Measurements from ENCODE around the gene IRF1.

Gene IRF1

DNA sequence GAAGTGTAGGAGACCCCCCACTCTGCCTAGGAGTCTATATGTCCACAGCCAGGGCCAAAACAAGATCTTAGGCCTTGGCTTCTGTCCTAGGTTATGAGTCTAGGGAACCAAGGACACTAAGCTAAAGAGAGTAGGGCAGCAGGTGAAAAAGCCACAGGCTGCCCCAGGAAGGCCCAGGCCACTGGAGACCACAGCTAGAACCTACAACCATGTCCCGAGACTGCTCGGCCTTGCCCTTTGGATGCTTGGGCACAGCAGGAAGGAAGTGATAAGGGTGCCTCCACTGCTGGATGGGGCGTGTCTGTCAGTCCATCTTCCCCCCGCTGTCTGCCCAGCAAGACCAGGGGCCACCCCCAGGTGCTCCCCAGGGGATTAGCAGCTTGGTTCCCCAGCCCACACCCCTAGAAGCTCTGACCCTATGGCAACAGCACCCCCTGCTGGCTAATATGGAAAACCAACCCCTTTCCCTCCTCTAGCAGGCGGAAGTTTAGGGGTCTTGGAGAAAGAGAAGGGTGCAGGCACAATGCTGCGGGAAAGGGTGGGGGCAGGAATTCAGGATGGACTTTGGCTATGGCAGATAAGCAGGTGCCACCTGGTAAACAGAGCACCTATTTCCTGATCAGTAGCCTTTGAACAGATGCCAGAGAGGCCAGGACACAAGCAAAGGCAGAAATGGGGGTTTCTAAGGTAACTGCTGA lies 10.5 kb upstream of the IRF1 start:
- DNase-seq, result peak; percentile 81

DNA sequence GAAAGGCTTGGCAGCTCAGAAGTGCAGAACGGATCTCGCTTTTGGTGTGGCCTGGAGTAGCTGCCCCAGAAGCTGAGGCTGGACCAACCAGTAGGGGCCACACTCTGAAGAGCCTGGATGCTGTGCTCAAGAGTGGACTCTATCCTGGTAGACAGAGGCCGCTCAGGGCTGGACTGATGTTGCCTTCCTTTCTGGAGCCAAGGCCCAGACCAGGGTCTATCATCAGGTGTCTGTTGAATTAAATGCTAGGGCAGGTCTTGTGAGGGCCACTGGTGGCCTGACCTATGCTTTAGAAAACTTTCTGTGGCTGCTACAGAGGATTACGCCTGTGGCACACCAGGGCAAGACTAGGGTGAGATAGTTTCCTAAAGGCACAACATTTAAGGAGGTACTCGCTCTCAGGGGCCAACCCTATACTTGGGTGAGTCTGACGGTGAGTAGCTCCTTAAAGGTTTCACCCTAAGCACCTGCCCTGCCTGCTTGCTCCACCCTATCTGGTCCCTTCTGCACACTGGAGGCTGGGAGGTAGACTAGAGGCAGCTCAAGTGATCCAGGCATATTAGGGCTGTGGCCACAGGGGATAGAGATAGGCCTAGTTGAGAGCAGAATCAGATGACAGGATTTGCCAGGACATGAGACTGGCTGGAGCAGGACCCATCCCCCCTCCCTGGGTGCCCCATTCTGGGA lies 9.8 kb upstream of the IRF1 start:
- no peak for DNase-seq

DNA sequence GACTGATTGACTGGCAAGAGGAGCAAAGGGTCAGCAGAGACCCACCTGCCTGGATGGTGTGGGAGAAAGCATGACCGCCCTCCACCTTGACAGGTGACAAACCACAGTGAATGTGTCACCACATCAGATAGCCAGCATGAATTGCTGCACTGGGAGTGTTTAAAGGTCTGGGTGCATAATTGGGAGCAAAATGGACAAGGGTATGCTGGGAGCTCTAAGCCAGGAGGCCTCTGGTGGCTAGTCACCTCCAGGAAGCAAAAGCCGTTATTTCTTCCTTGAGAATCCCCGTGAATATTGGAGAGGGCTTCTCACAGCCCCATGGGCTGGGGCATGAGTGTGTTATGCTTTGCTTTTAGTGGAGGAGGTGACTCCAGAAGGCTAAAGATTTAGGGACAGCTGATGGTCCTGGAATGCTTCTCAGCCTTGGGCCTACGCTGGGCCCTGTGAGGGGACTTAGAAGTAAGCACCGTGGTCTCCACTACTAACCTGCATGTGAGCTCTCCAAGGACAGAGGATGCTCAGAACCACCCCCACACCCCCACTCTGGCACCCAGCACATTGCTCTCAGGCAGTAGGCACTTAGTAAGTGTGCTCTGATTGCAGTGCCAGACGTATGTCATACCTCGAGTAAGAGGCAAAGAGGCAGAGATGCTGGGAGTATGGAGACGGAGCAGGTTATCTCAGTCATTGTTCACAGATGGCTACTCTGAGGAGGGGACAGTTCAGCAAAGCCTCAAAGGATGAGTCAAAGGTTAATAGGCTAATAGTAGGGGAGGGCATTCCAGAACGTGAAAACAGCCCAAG lies 9.1 kb upstream of the IRF1 start:
- DNase-seq, result no peak

DNA sequence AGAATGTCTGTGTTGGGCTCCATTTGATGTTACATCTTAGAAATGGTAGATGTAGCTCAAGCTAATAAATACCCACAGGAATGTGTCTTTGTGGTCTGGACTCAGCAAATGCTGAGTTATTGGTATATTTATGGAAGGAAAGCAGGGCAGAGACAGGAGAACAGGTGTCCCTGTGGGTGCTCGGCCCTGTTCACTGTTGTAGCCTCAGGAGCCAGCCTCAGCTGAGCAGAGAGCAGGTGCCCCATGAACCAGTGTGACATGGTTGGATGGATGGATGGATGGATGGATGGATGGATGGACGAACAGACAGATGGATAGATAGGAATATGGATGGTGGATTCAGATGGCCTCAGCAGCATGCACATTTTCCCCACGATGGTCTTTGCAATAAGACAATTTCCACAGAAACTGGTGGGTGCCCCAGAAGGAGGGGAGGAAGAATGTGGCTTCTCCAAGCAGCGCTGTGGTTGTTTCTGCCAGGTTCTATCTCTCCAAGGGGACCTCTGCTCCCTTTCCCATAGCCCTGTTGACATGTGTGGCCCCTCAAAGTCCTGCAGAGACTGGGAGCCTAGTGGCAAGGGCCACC lies 8.2 kb upstream of the IRF1 start:
- no peak for DNase-seq

DNA sequence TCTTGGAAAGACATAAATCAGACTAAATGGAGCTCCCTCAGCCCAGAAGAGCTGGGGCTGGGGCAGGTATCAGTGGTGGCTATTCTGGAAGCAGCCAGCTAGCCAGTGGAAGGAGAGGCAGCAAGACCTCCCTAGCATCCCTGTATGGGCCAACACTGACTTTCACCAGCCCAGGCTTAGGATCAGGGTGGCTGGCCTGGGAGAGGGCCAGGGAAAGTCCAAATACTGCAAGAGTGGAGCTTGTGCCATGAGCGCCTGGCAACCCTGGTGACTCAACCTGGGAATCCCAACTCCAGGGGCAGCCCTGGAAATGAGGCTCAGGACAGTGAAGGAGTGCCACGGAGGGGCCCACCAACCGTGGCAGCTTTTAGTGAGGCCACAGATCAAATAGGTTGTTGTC lies 7.6 kb upstream of the IRF1 start:
- no peak for DNase-seq

DNA sequence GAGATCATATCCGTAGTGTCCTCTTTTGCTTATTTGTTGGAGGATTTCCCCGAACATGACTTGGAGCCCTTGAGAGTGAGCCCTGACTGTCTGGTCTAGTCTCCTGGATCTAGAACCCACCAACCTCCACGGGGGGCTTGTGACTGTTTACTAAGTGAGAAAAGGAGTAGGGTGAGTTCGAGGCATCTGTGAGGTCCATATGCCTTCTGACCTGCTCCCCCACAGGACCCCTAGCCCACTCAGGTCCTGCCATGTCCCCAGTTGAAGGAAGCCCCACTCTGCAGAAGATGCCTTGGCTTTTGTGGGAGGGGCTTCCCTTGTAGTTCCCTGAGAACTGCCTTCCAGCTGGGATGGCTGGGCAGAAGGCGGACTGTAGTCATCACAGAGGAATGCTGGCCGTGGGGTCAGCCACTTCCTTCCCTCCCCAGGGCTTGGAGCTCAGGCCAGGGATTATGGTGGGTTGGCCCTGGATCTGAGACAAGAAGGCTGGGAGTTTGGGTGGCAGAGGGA lies 7.0 kb upstream of the IRF1 start:
- no peak for DNase-seq

DNA sequence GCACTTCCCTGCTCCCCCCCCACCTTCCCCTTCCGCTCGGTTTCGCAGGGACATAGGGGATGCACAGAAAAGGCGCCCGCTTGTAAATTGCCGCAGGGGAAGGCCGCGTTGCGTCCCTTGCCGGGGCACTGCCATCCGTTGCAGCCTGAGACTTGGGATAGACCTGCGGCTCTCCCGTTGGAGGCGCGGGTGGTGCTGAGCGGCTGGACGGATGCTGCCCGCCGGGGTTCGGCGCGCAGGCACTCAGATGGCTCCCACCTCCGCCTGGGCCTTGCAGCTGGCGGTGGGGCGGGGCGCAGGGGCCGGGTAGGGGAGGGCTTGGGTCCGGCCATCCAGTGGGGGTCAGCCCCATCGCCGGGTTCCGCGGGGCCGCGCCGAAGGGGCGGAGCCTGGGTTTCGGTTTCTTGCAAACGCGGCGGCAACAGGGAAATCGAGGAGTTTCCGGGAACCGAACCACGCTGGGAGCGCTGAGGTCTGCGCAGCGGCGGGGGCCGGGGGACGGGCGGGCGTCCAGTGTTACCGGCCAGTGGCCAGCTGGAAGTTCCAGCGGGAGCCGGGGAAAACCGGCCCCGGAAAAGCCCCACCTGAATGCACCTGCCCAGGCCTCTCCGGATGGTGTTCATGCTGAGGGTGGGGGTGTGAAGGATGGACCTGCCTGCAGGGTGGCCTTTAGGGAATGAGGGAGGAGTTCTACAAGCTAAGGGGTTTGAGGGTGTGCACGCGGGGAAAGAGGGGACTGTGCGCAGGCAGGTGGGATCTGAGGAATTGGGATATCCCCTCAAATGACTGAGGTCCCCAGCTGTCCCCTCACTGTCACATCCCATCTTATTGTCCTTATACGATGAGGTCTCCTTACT lies 6.3 kb upstream of the IRF1 start:
- DNase-seq, result peak; percentile 81

DNA sequence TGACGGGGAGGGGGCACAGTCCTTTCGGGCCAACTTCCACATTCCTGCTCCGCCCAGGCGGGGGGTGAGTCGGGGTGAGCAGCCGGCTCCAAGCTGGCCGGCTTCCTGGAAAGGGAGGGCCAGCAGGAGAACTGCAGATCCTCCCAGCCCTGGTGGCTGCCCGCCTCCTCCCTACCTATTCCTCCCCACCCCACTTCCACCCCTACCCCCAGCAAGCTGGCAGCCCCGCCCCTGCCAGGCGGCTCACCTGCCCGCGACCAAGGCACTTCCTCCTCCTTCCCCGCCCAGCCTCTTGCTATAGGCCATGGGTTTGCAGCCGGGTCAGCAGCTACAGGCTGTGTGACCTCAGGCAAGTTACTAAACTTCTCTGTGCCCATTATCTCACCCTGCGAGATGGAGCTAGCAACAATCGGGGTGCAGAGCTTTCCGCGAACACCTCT lies 5.6 kb upstream of the IRF1 start:
- DNase-seq, result peak; percentile 94

DNA sequence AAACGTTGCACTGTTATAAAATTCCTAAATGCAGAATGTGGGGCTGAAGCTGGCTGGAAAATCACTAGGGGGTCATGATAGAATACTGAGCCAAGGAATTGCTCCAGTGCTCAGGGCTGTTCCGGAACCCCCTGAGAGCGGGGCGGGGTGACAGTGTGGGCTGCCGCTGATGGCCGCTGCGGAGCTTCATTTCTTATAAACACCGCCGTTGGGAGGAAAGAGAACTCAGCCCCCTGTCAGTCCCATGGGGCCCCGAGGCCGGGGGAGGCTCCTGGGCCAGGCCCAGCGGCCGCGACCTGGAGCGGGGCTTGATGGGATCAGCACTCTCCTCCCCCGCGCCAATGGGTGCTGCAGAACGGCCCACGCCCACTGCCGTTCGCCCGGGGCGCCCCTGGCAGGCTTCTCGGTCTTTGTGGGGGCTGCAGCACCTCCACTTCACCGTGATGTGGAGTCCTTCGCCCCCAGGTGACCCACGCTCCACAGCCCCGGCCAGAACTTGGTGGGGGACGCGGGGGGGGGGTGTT lies 5.2 kb upstream of the IRF1 start:
- peak; percentile 79 for DNase-seq

DNA sequence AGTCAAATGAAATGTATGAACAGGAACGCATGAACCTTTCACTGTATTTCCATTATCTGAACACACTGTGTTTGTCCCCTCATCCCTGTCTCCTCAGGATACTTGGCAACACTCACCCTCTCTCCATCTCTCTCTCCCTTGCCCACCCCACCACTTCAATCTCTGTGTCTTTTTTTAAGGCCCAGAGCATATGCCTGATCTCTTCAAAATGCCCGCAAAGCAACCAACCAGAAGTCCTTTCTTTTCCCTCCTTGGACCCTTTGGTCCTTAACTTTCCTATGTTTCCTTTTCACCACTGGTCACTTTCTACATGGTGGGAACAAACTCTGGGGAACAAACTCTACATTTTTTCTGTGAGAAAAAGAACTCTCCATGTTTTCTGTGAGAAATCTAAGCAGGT lies 3.2 kb upstream of the IRF1 start:
- no peak for DNase-seq

DNA sequence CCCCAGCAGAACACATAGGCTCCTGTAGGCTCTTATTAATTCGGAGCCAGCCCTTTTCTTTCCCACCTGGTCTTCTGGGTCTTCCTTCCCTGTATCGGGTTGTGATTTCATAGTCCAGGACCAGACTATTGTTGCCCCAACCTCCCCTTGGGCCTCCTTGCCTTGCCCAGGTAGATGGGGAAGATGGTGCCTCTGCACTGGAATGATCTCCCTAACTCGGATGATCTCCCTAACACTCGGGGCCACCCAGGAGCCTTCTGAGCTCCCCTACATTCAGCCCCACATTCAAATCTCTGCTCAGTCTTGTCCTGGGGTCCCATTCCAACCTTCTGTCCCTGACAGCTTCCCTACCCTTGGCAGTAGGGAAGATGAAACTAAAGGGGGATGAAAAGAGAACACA lies 2.7 kb upstream of the IRF1 start:
- DNase-seq, result no peak

DNA sequence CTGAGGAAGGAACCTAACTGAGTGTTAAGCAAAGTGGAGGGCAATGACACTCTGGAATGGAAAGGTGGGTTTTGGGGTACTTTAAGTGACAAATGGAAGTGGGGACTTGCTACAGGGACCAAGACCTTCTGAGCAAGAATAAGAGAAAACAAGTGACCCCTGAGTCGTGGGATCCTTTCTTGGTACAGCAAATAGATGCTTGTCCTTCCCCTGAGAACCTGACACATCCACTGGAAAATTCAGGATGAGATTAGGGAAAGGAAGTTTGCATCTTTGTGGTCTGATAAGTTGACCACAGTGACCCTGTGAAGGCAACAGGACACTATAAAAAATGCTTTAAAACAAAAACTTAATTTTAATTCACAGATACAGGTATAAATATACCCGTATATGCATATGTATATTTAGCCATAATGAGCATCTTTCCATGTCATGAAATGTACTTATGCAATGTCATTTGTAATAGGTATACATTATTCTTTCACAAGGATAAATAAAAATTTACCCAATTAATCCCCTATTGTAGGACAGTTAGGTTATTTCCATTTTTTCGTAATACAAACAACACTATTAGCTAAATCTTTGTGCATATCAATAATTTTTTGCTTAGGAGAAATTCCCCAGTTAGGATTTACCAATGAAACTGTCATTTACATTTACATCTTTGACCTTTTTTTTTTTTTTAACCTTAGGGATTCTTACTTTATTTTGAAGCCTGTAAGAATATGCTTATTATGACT lies 2.0 kb upstream of the IRF1 start:
- no peak for DNase-seq

DNA sequence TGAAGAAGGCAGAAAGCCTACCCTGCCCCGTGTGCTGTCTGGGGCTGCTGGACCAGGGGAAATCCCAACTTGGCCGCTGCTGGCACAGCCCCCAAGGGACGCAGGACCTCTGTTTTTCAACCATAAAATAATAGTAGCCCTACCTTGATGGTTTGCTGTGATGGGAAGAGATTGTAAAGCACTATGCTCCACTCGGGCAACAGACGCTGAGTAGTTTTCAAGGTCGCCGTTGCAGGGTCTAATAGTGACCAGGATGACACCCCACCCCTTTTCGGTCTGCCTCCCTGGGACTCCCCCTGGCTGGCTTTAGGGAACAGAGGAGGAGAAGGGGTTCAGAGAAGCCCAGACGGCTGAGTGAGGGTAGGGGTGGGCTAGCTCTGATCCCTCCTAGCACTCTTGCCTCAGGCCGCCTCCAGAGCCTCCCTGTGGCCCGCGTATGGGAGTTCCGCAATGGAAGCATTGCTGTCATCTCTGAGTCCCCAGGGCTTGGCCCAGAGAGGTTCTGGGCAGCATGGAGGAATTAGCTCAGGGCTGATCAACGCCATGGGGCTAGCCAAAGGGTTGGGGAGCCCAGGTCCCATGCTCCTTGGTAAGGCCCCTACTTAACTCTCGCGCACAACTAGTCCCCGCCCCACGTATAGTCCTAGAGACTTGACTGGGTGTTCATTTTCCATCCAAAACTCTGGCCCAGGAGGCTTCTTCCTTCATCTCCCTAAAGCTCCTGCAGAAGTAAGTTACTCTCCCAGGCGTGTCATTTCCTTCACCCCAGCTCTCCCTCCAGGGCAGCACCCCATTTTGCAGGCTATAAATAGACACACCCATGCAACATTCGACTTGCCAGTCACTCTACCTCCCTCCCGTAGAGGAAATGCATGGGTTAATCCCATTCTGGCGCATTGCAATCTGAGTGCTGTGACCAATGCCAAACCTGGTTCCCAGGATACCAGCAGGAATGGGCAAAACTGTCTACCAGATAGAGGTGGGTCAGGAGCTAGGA lies 1.1 kb upstream of the IRF1 start:
- DNase-seq, result peak; percentile 29

DNA sequence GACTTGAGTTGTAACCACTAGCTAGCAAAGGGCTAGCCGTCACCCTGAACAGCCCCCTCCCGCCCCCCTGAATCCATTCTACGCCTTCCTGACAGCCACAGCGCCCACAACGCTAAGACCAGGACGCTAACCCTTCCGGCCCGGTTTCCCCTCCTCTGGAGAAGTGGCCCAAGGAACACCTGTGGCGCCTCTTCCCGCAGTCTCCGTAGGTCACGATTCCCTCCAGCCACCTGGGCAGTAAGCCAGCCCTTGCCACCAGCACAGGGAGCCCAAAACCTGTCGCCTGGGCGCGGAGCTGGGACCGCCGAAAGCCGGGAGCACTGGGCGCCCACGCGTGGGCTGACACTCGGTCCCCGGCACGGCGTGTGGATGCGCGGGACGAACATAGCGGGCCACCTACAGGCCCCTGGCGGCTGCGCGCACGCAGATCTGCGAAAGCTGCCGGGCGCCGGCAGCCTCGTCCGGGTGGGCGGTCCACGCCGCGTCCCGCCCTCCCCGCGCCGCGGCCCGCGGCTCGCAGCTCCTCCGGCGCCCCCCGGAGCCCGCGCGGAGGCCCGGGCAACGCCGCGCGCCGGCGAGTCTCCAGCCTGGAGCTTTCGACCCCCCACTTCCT lies 596 bp downstream of the IRF1 start:
- DNase-seq, result no peak

DNA sequence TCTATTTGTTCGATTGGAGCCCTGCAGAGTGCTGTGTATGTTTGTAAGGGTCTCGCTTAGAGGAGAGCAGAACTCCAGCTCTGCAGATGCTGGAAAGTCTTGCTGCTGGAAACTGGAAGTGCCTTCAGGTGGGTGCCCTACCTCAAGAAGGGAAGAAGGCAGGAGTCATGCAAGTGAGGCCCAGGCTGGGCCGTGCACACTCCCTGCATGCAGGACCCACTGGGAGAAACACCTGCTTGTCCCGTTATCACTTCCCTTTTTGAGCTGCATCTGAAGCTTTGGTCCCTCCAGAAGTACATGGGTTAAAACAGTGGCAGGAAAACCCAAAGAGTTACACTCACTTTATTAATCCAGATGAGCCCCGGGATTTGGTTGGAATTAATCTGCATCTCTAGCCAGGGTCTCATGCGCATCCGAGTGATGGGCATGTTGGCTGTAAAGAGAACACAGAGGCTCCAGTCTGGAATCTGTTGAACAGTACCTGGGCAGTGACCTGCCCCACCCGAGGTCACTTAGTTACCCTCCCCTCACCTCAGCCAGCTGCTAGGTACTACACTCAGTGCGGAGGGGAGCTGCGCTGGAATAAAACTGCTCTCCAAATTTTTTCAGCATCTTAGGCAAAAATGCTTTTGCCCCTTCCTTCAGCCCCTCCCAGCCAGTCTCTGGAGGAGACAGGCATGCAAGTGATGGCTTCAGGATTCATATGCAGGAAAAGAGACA lies 1.4 kb downstream of the IRF1 start:
- DNase-seq, result no peak

DNA sequence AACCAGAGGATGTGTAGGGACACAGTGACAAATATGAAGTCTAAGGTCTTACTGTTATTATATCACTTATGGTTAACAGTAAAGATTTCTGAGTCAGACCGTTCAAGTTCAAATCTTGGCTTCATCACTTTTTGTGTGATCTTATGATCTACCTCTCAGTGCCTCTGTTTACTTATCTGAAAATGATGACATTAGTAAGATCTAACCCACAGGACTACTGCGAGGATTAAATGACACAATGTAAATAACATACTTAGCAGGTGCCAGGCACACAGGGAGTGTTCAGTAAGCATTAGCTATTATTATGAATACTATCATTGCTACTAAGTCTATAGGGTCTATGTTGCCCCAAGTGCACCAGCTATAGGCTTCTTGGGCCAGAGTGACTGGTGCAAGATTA lies 2.0 kb downstream of the IRF1 start:
- DNase-seq, result peak; percentile 39

DNA sequence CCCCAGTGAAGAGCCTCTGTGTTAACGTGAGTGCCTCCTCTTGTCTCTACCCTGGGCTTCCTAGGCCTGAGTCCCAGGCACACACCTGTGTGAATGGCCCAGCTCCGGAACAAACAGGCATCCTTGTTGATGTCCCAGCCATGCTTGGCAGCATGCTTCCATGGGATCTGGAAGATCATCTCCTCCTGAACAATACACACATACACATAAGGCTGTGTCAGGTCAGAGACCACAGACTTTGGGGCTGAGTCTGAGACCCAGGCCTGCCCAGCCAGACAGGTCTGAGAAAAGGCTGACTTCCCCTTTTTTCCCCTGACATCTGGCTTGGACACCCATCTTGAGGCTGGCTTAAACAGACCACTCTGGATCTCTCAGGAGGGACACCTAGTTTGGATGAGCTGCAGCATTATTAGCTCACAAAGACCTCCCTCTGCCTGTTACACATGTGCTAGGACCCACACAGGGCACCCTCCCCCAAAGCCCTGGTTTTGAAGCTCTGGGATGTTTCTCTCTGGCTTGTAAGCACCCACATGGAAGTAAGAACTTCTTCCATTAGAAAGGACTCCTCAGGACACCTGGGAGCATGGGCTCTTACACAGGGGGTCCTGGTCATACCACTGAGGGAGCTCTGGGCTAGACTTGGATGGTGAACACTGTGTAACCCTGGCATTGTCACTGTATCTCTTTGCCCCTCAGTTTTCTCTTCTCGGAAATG lies 2.6 kb downstream of the IRF1 start:
- DNase-seq, result no peak

DNA sequence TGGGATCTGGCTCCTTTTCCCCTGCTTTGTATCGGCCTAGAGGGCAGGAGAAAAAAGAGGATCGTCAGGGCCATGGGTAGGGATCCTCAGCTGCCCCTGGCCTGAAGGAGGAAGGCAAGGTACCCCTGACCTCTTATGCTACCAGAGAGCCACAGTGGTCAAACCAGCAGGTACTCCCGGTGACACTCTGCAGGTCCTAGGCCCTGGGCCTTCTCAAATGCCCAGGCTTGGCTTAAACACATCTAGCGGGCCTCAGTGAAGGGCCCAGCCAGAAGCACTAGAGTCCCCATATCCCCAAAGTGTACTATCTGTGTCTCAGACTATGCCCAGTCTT lies 3.5 kb downstream of the IRF1 start:
- no peak for DNase-seq

Measured in activated CD4-positive, alpha-beta T cell treated with anti-CD3 and anti-CD28 coated beads, Interleukin-2, amount 50 U/mL, for 16 hours (primary cell).